Vagina (tissue), 2 donors: ENCODE data around the gene TPSAB1. TPM values are rescaled to one million over a fixed set of nuclear protein-coding genes. Genes with fewer than 3 reads are reported as not detected.

ENCODE experiments used
- DNase-seq, 2 donors: peaks; one replicate each; pipeline ENCODE4 v3.0.0-alpha.2; 2017; ENCODE audit errors: extremely low spot score in 2 of 2
- H3K27ac ChIP-seq: fragments of 200-600 bp; sonication (generic); one replicate; pipeline ENCODE4 v1.5.1; 2019
- H3K27me3 ChIP-seq: fragments of 200-600 bp; sonication (generic); one replicate; pipeline ENCODE4 v1.5.1; 2019
- H3K36me3 ChIP-seq, 2 donors: fragments of 200-600 bp; sonication (generic); one replicate each; pipeline ENCODE4 v1.5.1; 2017 to 2019
- H3K4me1 ChIP-seq: fragments of 200-600 bp; sonication (generic); one replicate; pipeline ENCODE4 v1.5.1; 2019
- H3K4me3 ChIP-seq, 2 donors: fragments of 200-600 bp; sonication (generic); 1 replicate in 1 of 2; 2 replicates in 1 of 2; pipeline ENCODE4 v1.5.1; 2016 to 2019
- H3K9me3 ChIP-seq: fragments of 200-600 bp; sonication (generic); one replicate; pipeline ENCODE4 v1.5.1; 2019
- POLR2A ChIP-seq, 2 donors: fragments of 450-650 bp; IDR thresholded peaks; one replicate each; pipeline ENCODE4 v1.6.1; 2017; ENCODE audit warnings: antibody characterized with exemption in 2 of 2, mild to moderate bottlenecking in 2 of 2, moderate library complexity in 2 of 2
- POLR2AphosphoS5 ChIP-seq, 2 donors: sonication (generic); formaldehyde crosslinking; IDR thresholded peaks; one replicate each; pipeline ENCODE4 v1.9.0; 2017; ENCODE audit warnings: antibody characterized with exemption in 2 of 2, mild to moderate bottlenecking in 2 of 2, low read depth in 1 of 2; ENCODE audit not compliant: insufficient read depth in 1 of 2
- intact Hi-C: fragments of 100-400 bp; cut with DNase I; formaldehyde crosslinking; loops from one replicate; pipeline ENCODE4 v1.15.1; 2023
- total RNA-seq: library from RNA; depleted of rRNA; stranded (reverse); fragments of >200 nt; gene quantifications from one replicate; pipeline ENCODE4 v1.2.3, GENCODE V29; 2016
- TF ChIP-seq, protein P1 (sequence below), 3 experiments: fragments of 450-650 bp in 2 of 3; fragments of 200-600 bp in 1 of 3; sonication (generic) in 1 of 3; IDR thresholded peaks; one replicate each; pipeline ENCODE4 v1.5.1; 2017 to 2019; ENCODE audit warnings: antibody characterized with exemption in 3 of 3, mild to moderate bottlenecking in 2 of 3, moderate library complexity in 2 of 3

The TPSAB1 gene
- total RNA-seq, 1 donor from 2014 or later: 70.0 TPM

DNA sequence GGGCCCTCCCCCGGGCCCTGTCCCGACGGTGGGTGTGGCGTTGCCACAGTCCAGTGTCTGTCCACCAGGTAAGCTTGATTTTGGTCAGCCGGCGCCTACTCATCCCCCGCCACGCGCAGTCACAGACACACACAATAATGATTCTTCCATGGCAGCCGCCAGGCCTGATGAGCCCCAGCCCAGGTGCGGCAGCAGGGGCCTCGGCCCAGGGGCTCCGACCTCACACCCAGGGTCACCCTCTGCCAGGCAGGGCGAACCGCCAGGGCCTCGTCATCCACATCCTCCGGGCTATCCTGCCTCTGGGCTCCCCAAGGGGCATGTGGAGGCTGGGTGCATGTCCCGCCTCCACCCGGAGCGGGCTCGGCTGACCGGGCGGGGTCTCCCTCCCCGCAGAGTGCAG is 23.0 kb upstream of the TPSAB1 start:
- Histone ChIP-seq H3K4me1 (no peaks in the 10 kb centered on the region), H3K36me3 (no peaks in the 10 kb centered on the region), H3K27ac (no peak overlapping the region), H3K4me3 (no peak overlapping the region), H3K9me3 (no peaks in the 10 kb centered on the region), H3K27me3 (no peaks in the 10 kb centered on the region)
- DNase-seq: no peak
- TF ChIP-seq POLR2AphosphoS5 (IDR thresholded peaks at IDR 0.05; ENCODE audit: insufficient read depth in 1 of 2, low read depth in 1 of 2) (no peak), POLR2A (IDR thresholded peaks at IDR 0.05) (no peak)
- TF ChIP-seq, protein P1, sequence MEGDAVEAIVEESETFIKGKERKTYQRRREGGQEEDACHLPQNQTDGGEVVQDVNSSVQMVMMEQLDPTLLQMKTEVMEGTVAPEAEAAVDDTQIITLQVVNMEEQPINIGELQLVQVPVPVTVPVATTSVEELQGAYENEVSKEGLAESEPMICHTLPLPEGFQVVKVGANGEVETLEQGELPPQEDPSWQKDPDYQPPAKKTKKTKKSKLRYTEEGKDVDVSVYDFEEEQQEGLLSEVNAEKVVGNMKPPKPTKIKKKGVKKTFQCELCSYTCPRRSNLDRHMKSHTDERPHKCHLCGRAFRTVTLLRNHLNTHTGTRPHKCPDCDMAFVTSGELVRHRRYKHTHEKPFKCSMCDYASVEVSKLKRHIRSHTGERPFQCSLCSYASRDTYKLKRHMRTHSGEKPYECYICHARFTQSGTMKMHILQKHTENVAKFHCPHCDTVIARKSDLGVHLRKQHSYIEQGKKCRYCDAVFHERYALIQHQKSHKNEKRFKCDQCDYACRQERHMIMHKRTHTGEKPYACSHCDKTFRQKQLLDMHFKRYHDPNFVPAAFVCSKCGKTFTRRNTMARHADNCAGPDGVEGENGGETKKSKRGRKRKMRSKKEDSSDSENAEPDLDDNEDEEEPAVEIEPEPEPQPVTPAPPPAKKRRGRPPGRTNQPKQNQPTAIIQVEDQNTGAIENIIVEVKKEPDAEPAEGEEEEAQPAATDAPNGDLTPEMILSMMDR (IDR thresholded peaks at IDR 0.05): no peak
- intact Hi-C loops: no loop called here

DNA sequence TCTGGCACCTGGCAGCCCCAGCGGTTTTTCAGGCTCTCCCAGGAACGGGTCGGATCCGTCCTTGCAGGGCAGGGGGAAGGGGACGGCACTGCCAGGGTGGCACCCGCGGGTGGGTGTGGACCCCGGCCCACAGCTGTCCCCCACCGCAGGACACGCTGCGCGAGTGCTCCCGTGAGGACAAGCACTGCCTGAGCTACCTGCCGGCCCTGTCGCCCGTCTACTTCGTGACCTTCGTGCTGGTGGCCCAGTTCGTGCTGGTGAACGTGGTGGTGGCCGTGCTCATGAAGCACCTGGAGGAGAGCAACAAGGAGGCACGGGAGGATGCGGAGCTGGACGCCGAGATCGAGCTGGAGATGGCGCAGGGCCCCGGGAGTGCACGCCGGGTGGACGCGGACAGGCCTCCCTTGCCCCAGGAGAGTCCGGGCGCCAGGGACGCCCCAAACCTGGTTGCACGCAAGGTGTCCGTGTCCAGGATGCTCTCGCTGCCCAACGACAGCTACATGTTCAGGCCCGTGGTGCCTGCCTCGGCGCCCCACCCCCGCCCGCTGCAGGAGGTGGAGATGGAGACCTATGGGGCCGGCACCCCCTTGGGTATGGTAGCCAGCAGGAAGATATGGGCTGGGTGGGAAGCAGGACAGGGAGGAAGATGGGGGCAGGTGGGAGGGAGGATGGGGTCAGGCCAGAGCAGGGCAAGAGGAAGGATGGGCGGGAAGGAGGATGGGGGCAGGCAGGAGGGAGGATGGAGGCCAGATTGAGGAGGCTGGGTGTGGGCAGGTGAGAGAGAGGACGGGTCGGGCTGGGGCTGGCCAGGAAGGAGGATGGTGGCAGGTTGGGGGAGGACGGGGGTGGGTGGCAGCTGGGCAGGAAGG is 22.2 kb upstream of the TPSAB1 start:
- Histone ChIP-seq H3K4me3 (no peak overlapping the region), H3K27me3 (no peaks in the 10 kb centered on the region), H3K36me3 (no peaks in the 10 kb centered on the region), H3K9me3 (no peaks in the 10 kb centered on the region), H3K27ac (no peak overlapping the region), H3K4me1 (no peaks in the 10 kb centered on the region)
- DNase-seq: no peak
- no peak for TF ChIP-seq POLR2A (IDR thresholded peaks at IDR 0.05)
- intact Hi-C loops: no loop called here

DNA sequence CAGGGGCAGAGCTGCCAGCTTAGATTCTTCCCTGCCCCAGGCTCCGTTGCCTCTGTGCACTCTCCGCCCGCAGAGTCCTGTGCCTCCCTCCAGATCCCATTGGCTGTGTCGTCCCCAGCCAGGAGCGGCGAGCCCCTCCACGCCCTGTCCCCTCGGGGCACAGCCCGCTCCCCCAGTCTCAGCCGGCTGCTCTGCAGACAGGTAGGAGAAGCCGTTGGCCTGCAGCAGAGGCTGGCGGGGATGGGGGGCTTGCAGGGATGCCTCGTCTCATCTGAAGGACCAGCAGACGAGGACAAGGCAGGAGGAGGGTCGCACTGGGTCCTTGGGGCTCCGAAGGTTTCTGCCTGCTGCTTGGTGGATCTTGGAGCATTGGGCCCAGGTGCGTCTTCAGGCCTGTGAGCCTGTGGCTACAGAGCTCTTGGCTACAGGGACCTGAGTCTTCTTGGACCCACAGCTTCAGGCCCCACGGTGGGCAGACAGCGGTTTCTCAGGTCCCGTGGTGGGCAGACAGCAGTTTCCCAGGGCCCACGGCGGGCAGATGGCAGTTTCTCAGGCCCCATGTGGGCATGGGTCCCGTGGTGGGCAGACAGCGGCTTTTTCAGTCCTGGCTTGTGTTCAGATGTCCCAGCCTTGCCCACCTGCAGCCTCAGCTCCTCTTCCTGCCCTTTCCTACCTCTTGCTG is 21.4 kb upstream of the TPSAB1 start:
- no peak overlapping the region for H3K27ac ChIP-seq
- H3K4me3 ChIP-seq: no peak overlapping the region
- H3K36me3 ChIP-seq: no peaks in the 10 kb centered on the region
- DNase-seq: no peak
- no peaks in the 10 kb centered on the region for H3K4me1 ChIP-seq
- intact Hi-C loops: no loop called here
- TF ChIP-seq, protein P1 (IDR thresholded peaks at IDR 0.05): no peak
- TF ChIP-seq POLR2A (IDR thresholded peaks at IDR 0.05) (no peak), POLR2AphosphoS5 (IDR thresholded peaks at IDR 0.05; ENCODE audit: insufficient read depth in 1 of 2, low read depth in 1 of 2) (no peak)
- H3K9me3 ChIP-seq: no peaks in the 10 kb centered on the region
- no peaks in the 10 kb centered on the region for H3K27me3 ChIP-seq

DNA sequence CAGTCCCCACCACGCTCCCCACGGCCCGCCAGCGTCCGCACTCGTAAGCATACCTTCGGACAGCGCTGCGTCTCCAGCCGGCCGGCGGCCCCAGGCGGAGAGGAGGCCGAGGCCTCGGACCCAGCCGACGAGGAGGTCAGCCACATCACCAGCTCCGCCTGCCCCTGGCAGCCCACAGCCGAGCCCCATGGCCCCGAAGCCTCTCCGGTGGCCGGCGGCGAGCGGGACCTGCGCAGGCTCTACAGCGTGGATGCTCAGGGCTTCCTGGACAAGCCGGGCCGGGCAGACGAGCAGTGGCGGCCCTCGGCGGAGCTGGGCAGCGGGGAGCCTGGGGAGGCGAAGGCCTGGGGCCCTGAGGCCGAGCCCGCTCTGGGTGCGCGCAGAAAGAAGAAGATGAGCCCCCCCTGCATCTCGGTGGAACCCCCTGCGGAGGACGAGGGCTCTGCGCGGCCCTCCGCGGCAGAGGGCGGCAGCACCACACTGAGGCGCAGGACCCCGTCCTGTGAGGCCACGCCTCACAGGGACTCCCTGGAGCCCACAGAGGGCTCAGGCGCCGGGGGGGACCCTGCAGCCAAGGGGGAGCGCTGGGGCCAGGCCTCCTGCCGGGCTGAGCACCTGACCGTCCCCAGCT is 20.3 kb upstream of the TPSAB1 start:
- Histone ChIP-seq H3K36me3 (no peaks in the 10 kb centered on the region), H3K27me3 (no peaks in the 10 kb centered on the region), H3K4me1 (no peaks in the 10 kb centered on the region), H3K4me3 (no peak overlapping the region), H3K27ac (no peak overlapping the region), H3K9me3 (no peaks in the 10 kb centered on the region)
- intact Hi-C loops: no loop called here
- DNase-seq: no peak
- TF ChIP-seq, protein P1 (IDR thresholded peaks at IDR 0.05): no peak
- TF ChIP-seq POLR2A (IDR thresholded peaks at IDR 0.05) (no peak), POLR2AphosphoS5 (IDR thresholded peaks at IDR 0.05; ENCODE audit: insufficient read depth in 1 of 2, low read depth in 1 of 2) (no peak)

DNA sequence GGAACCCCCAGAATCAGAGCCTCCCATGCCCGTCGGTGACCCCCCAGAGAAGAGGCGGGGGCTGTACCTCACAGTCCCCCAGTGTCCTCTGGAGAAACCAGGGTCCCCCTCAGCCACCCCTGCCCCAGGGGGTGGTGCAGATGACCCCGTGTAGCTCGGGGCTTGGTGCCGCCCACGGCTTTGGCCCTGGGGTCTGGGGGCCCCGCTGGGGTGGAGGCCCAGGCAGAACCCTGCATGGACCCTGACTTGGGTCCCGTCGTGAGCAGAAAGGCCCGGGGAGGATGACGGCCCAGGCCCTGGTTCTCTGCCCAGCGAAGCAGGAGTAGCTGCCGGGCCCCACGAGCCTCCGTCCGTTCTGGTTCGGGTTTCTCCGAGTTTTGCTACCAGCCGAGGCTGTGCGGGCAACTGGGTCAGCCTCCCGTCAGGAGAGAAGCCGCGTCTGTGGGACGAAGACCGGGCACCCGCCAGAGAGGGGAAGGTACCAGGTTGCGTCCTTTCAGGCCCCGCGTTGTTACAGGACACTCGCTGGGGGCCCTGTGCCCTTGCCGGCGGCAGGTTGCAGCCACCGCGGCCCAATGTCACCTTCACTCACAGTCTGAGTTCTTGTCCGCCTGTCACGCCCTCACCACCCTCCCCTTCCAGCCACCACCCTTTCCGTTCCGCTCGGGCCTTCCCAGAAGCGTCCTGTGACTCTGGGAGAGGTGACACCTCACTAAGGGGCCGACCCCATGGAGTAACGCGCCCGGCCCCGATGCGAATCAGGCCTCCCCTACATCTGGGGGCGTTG is 19.5 kb upstream of the TPSAB1 start:
- intact Hi-C loops: no loop called here
- no peaks in the 10 kb centered on the region for H3K36me3 ChIP-seq
- TF ChIP-seq POLR2AphosphoS5 (IDR thresholded peaks at IDR 0.05; ENCODE audit: insufficient read depth in 1 of 2, low read depth in 1 of 2) (no peak), POLR2A (IDR thresholded peaks at IDR 0.05) (no peak)
- TF ChIP-seq, protein P1 (IDR thresholded peaks at IDR 0.05): no peak
- no peaks in the 10 kb centered on the region for H3K4me1 ChIP-seq
- DNase-seq: no peak
- H3K9me3 ChIP-seq: no peaks in the 10 kb centered on the region
- H3K4me3 ChIP-seq: no peak overlapping the region
- no peaks in the 10 kb centered on the region for H3K27me3 ChIP-seq
- H3K27ac ChIP-seq: no peak overlapping the region
